ENCODE results near the gene HOXA7. TPM values are rescaled to one million over a fixed set of nuclear protein-coding genes. Genes with fewer than 3 reads are reported as not detected.

Gene HOXA7
- total RNA-seq, 1 experiment from 2014 or later = 2.6 TPM

GRCh38 chr7:27188386-27189294 is 32.2 kb upstream of the HOXA7 start:
- Histone ChIP-seq H3K27me3 (ENCODE audit: low read length) (no peaks in the 10 kb centered on the region), H2AFZ (ENCODE audit: low read length) (peak overlapping the region; percentile 1; the same call in 1 of the 2 replicates)
- BruUV-seq (replicated peaks) = TSS peak; percentile 1

GRCh38 chr7:27187475-27188385 is 31.3 kb upstream of the HOXA7 start:
- BruUV-seq (replicated peaks) = no TSS peak
- peak overlapping the region; percentile 97 for H3K9ac ChIP-seq (ENCODE audit: low read length)
- TF ChIP-seq CTCF (conservative IDR thresholded peaks at IDR 0.05; ENCODE audit: low read depth, low read length) (no peak), EZH2phosphoT487 (IDR thresholded peaks at IDR 0.05; ENCODE audit: borderline replicate concordance, low read length) (no peak), EZH2 (IDR thresholded peaks at IDR 0.05; ENCODE audit: low read length, unreplicated experiment) (no peak)
- no peaks in the 10 kb centered on the region for H3K27me3 ChIP-seq (ENCODE audit: low read length)
- H2AFZ ChIP-seq (ENCODE audit: low read length) = no peak overlapping the region
- ChIA-PET POLR2A (ENCODE audit: unreplicated experiment) (interaction anchor here (0.6 to 1.8 kb wide), 7 partner anchors 9 to 733 kb away, joined by 3 to 7 read pairs (median 4); no protein-coding TSS in a partner anchor), CTCF (interaction anchor here (0.6 to 1.8 kb wide), 2 partner anchors 8 to 1903 kb away, joined by 6 to 11 read pairs; no protein-coding TSS in a partner anchor)
- H3K4me3 ChIP-seq (ENCODE audit: low read length) = peak overlapping the region; percentile 91
- peaks cover 43% of the 10 kb centered on the region for H3K4me1 ChIP-seq (ENCODE audit: insufficient read depth, low read length)
- intact Hi-C loops (cut with micrococcal nuclease) = no loop called here
- H3K27ac ChIP-seq (ENCODE audit: low read length) = peak overlapping the region; percentile 97
- H3F3A ChIP-seq (ENCODE audit: low read length, unreplicated experiment) = no peaks in the 10 kb centered on the region
- peaks cover 100% of the 10 kb centered on the region for H3K79me2 ChIP-seq (ENCODE audit: low read length)
- H3K9me2 ChIP-seq (replicated peaks; ENCODE audit: low read length) = no peaks in the 10 kb centered on the region
- peak overlapping the region; percentile 99 for H3K4me2 ChIP-seq (ENCODE audit: low read length)
- H4K20me1 ChIP-seq (ENCODE audit: low read length) = no peaks in the 10 kb centered on the region
- ATAC-seq (no peak), DNase-seq (peak; percentile 52)
- no peaks in the 10 kb centered on the region for H3K36me3 ChIP-seq (ENCODE audit: low read depth, low read length)
- H3K9me3 ChIP-seq (ENCODE audit: low read length) = no peaks in the 10 kb centered on the region

More at GRCh38 chr7:27188386-27189294, 32.2 kb upstream of the HOXA7 start:
- H3F3A ChIP-seq (ENCODE audit: low read length, unreplicated experiment) = no peaks in the 10 kb centered on the region
- TF ChIP-seq CTCF (conservative IDR thresholded peaks at IDR 0.05; ENCODE audit: low read depth, low read length) = no peak
- no peak for TF ChIP-seq EZH2 (IDR thresholded peaks at IDR 0.05; ENCODE audit: low read length, unreplicated experiment)
- no peak for TF ChIP-seq EZH2phosphoT487 (IDR thresholded peaks at IDR 0.05; ENCODE audit: borderline replicate concordance, low read length)
- POLR2A ChIA-PET (ENCODE audit: unreplicated experiment) = interaction anchor here (0.6 to 2.6 kb wide), 7 partner anchors 9 to 36 kb away, joined by 3 to 26 read pairs (median 7); partner anchors contain the start of gene HOXA13
- H3K79me2 ChIP-seq (ENCODE audit: low read length) = peaks cover 100% of the 10 kb centered on the region
- no peaks in the 10 kb centered on the region for H3K36me3 ChIP-seq (ENCODE audit: low read depth, low read length)
- no peaks in the 10 kb centered on the region for H4K20me1 ChIP-seq (ENCODE audit: low read length)
- H3K9ac ChIP-seq (ENCODE audit: low read length) = peak overlapping the region; percentile 97
- peak overlapping the region; percentile 99 for H3K4me2 ChIP-seq (ENCODE audit: low read length)
- H3K27ac ChIP-seq (ENCODE audit: low read length) = peak overlapping the region; percentile 97
- CTCF ChIA-PET = interaction anchor here (0.6 to 1.8 kb wide), 3 partner anchors 9 to 1904 kb away, joined by 3 to 11 read pairs (median 6); no protein-coding TSS in a partner anchor
- intact Hi-C loops (cut with micrococcal nuclease) = no loop called here
- ATAC-seq = peak; percentile 1; the same call in 1 of the 2 replicates
- H3K9me3 ChIP-seq (ENCODE audit: low read length) = no peaks in the 10 kb centered on the region
- H3K4me1 ChIP-seq (ENCODE audit: insufficient read depth, low read length) = peaks cover 41% of the 10 kb centered on the region
- DNase-seq = peak; percentile 48
- no peaks in the 10 kb centered on the region for H3K9me2 ChIP-seq (replicated peaks; ENCODE audit: low read length)
- peak overlapping the region; percentile 91 for H3K4me3 ChIP-seq (ENCODE audit: low read length)

Measured in PC-3 (cell line).